ENCODE data around the gene SECTM1. TPM values are rescaled to one million over a fixed set of nuclear protein-coding genes. Genes with fewer than 3 reads are reported as not detected.

Gene SECTM1
- total and polyA plus RNA-seq, 5 experiments from 2014 or later, result 0.18 to 1.2 TPM; not detected in 3

DNA sequence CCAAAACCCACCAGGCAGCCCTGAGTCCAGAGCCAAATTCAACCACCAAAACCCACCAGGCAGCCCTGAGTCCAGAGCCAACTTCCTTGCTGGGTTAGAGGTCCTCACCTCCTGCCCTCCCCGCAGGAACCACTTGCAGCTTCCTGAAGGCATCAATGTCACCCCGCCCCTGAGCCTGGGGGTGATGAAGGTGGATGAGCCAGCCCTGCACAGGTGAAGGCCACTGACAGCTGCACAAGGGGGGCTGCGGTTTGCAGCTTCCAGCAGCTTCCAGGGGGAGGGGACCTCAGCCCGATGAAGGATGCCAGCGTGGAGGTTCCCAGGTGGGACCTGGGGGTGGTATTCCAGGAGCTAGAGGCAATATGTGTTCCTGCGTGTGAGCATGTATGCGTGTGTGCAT is 52.5 kb downstream of the SECTM1 start:
- H3K36me3 Mint-ChIP-seq, result no peaks in the 10 kb centered on the region
- no peaks in the 10 kb centered on the region for H3K9me3 Mint-ChIP-seq
- H3K4me1 Mint-ChIP-seq, result peaks cover 7 to 21% (median 12%) of the 10 kb centered on the region in 4 donors
- H3K4me3 Mint-ChIP-seq, result peak overlapping the region in 1 of 10 donors; percentile 26
- H3K27me3 Mint-ChIP-seq, result no peaks in the 10 kb centered on the region
- ATAC-seq (no peak), DNase-seq (no peak)
- H3K27ac Mint-ChIP-seq, result peak overlapping the region in 2 of 10 donors; percentile 16 to 46
- POLR2A ChIA-PET, result interaction anchor here (0.7 to 1.7 kb wide), 3 partner anchors 10 to 16 kb away, joined by 3 to 7 read pairs (median 6); no protein-coding TSS in a partner anchor

DNA sequence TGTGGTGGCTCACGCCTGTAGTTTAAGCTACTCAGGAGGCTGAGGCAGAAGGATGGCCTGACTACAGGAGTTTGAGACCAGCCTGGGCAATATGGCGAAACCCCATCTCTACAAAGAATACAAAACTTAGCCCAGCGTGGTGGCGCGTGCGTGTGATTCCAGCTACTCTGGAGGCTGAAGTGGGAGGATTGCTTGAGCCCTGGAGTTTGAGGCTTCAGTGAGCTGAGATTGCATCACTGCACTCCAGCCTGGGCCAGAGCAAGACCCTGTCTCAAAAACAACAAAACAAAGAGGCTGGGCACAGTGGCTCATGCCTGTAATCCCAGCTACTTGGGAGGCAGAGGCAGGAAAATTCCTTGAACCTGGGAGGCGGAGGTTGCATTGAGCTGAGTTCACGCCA is 53.0 kb downstream of the SECTM1 start:
- no peaks in the 10 kb centered on the region for H3K27me3 Mint-ChIP-seq
- no peak overlapping the region for H3K4me3 Mint-ChIP-seq
- POLR2A ChIA-PET, result interaction anchor here (0.5 to 1.7 kb wide), 5 partner anchors 9 to 46 kb away, joined by 3 to 7 read pairs (median 4); no protein-coding TSS in a partner anchor
- no peaks in the 10 kb centered on the region for H3K9me3 Mint-ChIP-seq
- DNase-seq (no peak), ATAC-seq (no peak)
- H3K4me1 Mint-ChIP-seq, result peaks cover 7 to 21% (median 12%) of the 10 kb centered on the region in 4 donors
- peak overlapping the region in 1 of 10 donors; percentile 7 for H3K27ac Mint-ChIP-seq
- no peaks in the 10 kb centered on the region for H3K36me3 Mint-ChIP-seq

DNA sequence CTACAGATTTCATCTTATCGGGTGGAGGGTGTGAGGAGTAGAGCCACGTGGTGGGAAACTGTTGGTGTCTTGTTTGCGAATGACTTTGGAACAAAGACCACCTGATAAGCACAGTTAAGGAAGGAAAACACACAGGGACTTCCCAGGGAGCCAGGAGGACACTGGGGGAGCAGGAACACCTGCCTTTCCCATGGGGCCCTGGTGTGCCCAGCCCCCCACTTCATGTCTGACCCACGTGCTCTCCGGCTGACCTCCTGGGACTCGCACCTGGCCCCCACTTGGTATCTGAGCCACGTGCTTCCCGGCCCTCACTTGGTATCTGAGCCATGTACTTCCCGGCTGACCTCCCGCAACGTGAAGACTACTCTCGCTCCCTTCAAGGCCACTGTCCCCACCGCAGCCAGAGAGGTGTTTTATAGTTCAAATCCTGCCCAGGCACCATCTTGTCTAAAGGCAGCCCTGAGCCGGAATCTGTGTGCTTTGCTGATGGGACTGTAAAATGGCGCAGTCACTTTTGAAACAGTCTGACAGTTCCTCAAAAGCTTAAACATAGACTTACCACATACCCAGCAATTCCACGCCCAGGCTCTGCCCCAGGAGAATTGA is 54.7 kb downstream of the SECTM1 start:
- Mint-ChIP-seq H3K27me3 (no peaks in the 10 kb centered on the region), H3K4me1 (peaks cover 7 to 27% (median 17%) of the 10 kb centered on the region in 4 donors), H3K9me3 (no peaks in the 10 kb centered on the region), H3K27ac (peak overlapping the region in 1 of 10 donors; percentile 81), H3K4me3 (no peak overlapping the region), H3K36me3 (no peaks in the 10 kb centered on the region)
- DNase-seq (no peak), ATAC-seq (no peak)
- POLR2A ChIA-PET, result no interaction called here

DNA sequence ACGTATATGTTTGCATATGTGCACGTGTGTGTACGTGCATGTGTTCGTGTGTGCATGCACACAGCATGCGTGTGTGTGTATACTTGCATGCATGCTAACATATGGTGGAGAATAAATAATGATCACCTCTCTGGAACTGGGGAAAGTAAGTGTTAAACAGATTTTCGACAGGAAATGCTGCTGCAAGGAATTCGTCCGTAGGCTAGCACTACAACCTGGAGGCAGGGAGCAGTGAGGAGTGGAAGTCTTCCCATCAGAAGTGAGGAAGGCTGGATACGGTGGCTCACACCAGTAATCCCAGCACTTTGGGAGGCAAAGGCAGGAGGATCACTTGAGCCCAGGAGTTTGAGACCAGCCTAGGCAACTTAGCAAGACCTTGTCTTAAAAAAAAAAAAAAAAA is 55.3 kb downstream of the SECTM1 start:
- DNase-seq (no peak), ATAC-seq (no peak)
- H3K9me3 Mint-ChIP-seq, result no peaks in the 10 kb centered on the region
- peaks cover 0 to 2% (median 0%) of the 10 kb centered on the region in 3 donors for H3K36me3 Mint-ChIP-seq
- peaks cover 5 to 27% (median 17%) of the 10 kb centered on the region in 4 donors for H3K4me1 Mint-ChIP-seq
- H3K27ac Mint-ChIP-seq, result no peak overlapping the region
- H3K27me3 Mint-ChIP-seq, result no peaks in the 10 kb centered on the region
- POLR2A ChIA-PET, result no interaction called here
- no peak overlapping the region for H3K4me3 Mint-ChIP-seq

DNA sequence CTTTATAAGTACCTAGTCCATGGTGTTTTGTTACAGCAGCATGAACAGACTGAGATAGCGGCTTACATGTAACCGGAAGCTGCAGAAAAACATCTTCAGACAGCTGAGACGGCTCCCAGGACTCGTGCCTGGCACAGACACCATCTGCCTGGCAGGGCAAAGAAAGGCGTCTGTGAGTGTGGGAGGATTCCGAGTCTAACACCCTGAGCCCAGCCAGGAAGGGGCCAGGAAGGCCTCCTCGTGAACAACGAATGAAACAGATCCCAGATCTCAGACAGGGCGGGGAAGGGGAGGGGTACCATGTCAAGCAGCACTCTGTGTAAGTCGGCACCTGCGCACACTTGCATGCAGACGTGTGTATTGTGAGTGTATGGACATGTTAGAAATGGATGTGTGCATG is 55.7 kb downstream of the SECTM1 start:
- Mint-ChIP-seq H3K36me3 (peaks cover 0 to 2% (median 0%) of the 10 kb centered on the region in 3 donors), H3K27ac (peak overlapping the region in 1 of 10 donors; percentile 79), H3K4me3 (no peak overlapping the region), H3K27me3 (no peaks in the 10 kb centered on the region), H3K4me1 (peaks cover 5 to 27% (median 17%) of the 10 kb centered on the region in 4 donors), H3K9me3 (no peaks in the 10 kb centered on the region)
- POLR2A ChIA-PET, result interaction anchor here (0.6 kb wide), 1 partner anchor 29 kb away, joined by 4 read pairs; no protein-coding TSS in a partner anchor
- no peak for DNase-seq
- ATAC-seq, result no peak

DNA sequence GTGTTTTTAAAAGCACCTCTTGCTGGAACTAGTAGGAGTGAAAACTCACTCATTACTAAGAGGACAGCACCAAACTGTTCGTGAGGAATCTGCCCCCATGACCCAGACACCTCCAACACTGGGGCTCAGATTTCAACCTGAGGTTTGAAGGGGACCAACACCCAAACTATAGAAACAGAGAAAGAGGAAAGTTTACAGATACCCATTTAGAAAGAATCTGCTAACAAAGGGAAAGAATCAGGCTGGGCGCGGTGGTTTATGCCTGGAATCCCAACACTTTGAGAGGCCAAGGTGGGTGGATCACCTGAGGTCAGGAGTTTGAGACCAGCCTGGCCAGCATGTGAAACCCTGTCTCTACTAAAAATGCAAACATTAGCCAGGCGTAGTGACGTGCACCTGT is 56.6 kb downstream of the SECTM1 start:
- Mint-ChIP-seq H3K4me1 (peaks cover 9 to 31% (median 24%) of the 10 kb centered on the region in 4 donors), H3K4me3 (no peak overlapping the region), H3K27ac (peak overlapping the region in 1 of 10 donors; percentile 66), H3K36me3 (peaks cover 2 to 8% (median 5%) of the 10 kb centered on the region in 3 donors), H3K9me3 (no peaks in the 10 kb centered on the region), H3K27me3 (no peaks in the 10 kb centered on the region)
- ATAC-seq, result no peak
- DNase-seq, result no peak
- POLR2A ChIA-PET, result no interaction called here

DNA sequence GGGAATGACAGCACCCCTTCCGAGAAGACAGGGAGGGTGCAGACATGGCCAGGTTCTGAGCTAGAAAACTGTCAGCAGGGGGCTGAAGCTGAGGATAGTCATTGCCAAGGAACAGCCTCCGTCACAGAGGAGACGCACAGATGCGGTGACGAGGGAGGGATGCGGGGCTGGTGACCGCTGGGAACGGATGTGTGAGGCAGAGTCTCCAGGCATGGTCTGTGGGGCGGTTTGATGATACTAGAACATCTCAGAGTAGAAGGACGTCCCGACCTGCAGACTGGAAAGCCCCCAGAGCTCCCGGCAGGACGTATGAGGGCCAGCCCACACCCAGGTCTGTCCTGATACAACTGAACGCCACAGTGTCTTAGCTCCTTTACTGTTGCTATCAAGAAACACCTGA is 58.2 kb downstream of the SECTM1 start:
- Mint-ChIP-seq H3K4me3 (peak overlapping the region in 5 of 10 donors; percentile 20 to 52 (median 30)), H3K9me3 (no peaks in the 10 kb centered on the region), H3K27me3 (no peaks in the 10 kb centered on the region), H3K4me1 (peaks cover 12 to 34% (median 27%) of the 10 kb centered on the region in 4 donors), H3K27ac (peak overlapping the region in 1 of 10 donors; percentile 75), H3K36me3 (peaks cover 5 to 22% (median 5%) of the 10 kb centered on the region in 3 donors)
- DNase-seq, result no peak
- POLR2A ChIA-PET, result interaction anchor here (1.3 to 6.7 kb wide), 3 partner anchors 17 to 23 kb away, joined by 9 to 50 read pairs (median 38); no protein-coding TSS in a partner anchor
- ATAC-seq, result no peak

DNA sequence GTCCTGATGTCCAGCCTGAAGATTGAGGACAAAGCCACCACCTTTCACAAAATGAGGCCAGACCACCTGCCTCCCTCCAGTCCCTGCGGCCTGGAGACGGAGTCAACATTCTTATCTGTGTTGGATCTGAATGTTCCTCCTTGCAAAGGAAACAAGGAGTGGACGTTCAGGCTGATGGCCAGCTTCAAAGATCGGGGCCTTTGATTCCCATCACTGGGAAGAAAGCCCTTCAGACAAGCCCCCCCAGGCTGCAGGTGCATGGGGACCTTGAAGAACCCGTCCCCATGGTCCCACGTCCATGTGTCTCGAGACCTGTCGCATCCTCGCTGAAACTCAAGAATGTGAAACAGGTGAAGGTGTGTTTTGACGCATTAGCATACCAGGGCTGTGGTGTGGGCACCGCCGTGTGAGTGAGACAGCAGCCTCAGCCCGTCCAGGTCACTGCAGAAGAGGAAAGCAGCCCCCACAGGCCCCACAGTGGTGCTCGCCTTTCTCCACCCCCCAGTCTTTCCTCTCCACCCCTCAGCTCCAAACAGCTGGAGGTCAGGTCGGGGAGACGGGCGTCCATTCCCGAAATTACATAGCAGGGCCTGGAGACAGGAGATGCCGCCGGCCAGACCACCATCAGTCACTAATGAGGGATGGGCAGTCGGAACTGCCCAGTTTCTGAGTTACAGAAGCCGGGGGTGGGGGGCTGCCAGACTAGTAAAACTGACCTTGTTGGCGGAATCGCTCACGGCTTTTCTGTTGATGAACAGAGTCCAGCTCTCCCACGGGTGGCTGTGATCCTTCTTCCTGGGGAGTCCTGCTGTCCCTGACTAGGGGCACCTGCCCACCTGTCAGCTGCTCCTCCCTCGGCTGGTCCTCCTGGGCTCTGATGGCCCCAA is 59.2 kb downstream of the SECTM1 start:
- POLR2A ChIA-PET, result interaction anchor here (0.6 to 6.7 kb wide), 11 partner anchors 9 to 223 kb away, joined by 3 to 50 read pairs (median 6); partner anchors contain the start of genes CD7 and SLC16A3
- DNase-seq (no peak), ATAC-seq (no peak)
- Mint-ChIP-seq H3K27me3 (no peaks in the 10 kb centered on the region), H3K9me3 (no peaks in the 10 kb centered on the region), H3K27ac (peak overlapping the region in 9 of 10 donors; percentile 48 to 99 (median 63)), H3K4me3 (peak overlapping the region; percentile 39 to 99 (median 78)), H3K4me1 (peaks cover 18 to 44% (median 37%) of the 10 kb centered on the region in 4 donors), H3K36me3 (peaks cover 5 to 30% (median 6%) of the 10 kb centered on the region in 3 donors)

DNA sequence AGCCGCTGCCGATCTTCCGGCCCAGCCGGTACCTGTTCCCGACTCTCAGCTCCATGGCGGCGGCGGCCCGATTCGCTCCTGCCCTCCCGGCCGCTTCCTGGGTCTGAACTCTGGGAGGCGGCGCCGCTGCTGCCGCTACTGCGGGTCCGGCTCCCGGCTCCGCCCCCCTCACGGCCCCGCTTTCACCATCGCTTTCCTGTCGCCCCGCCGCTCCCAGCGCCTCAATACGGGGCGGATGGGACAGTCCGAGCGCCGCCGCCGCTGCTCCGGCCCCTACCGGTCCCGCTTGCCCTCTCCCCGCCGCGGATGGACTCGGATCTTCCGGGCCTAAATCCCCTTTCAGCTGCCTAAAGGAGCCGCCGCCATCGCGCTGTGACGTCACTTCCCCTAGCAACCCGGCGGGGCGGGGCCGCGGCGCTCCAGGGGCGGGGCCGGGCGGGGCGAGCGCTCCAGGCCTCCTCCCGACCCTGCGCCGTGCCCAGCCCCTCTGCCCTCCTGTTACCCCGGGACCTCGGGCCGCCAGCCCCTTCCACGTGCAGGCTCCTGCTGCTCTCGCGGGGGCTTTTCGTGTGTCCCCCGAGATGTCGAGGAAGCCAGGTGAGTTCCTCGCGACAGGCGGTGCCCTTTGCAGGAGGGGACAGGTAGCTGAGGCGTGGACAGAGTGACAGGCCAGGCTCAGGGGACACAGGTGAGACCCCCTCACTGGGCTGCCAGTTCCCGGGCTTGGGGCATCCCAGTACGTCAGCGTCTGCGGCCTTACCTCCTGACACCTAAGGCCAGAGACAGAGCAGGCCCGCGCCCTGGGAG is 60.0 kb downstream of the SECTM1 start, which contains the start of gene CSNK1D:
Gene CSNK1D, minus strand, starts transcription at position 374 of the 807 bp plus-strand sequence. Its CDS starts 319 bp downstream, at position 55.
- peak; percentile 82 to 98 (median 92) for DNase-seq

DNA sequence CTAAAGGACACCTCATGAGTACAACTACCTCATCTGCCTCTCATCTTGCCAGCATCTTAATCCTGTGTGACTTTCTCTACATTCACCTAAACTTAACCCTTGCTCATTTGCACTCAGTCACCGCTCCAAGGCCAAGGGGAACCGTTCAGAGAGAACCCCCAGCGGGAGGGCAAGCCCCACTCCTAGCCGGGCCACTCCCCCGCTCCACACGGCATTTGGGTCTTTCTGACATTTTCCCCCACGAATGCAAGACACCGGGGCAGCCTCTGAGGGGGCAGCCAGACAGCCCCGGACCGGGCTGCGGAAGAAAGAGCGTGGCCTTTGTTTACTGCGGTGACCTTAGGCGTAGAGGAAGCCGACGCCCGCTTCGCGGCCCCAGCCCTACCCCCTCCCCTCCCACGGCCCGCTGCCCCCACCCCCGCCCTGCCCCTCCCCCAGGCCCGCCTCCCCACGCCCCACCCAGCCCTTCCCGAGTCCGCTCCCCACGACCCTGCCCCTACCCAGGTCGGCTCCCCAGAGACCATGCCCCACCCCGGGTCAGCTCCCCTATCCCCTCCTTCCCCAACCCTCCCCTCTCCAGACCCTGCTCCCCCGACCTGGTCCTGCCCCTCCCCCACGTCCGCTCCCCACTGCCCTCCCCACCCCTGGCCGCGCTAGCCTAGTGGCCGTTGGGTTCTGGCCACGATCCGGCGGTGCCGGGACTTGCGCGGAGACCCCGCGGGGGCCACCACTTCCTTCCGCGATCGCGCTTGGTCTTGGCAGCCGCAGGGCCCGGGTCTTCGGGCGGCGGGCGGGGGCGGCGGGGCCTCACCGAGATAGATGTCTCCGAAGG is 60.9 kb downstream of the SECTM1 start:
- ATAC-seq, result peak; percentile 26 to 29
- peaks cover 24 to 56% (median 53%) of the 10 kb centered on the region in 4 donors for H3K4me1 Mint-ChIP-seq
- peak overlapping the region; percentile 93 to 99 (median 99) for H3K27ac Mint-ChIP-seq
- peak in 8 of 10 donors; percentile 25 to 53 (median 40) for DNase-seq
- H3K9me3 Mint-ChIP-seq, result no peaks in the 10 kb centered on the region
- H3K36me3 Mint-ChIP-seq, result peaks cover 5 to 42% (median 6%) of the 10 kb centered on the region in 3 donors
- POLR2A ChIA-PET, result interaction anchor here (0.7 to 6.7 kb wide), 13 partner anchors 10 to 174 kb away, joined by 3 to 50 read pairs (median 6); partner anchors contain the start of genes CD7, FASN, OGFOD3 and SLC16A3
- H3K4me3 Mint-ChIP-seq, result peak overlapping the region; percentile 79 to 99 (median 96)
- H3K27me3 Mint-ChIP-seq, result no peaks in the 10 kb centered on the region

More for the DNA sequence above, 60.0 kb downstream of the SECTM1 start, which contains the start of gene CSNK1D:
- Mint-ChIP-seq H3K36me3 (peaks cover 5 to 38% (median 6%) of the 10 kb centered on the region in 3 donors), H3K27me3 (no peaks in the 10 kb centered on the region), H3K27ac (peak within 1 kb of the TSS; percentile 93 to 99 (median 99)), H3K4me1 (peaks cover 21 to 49% (median 45%) of the 10 kb centered on the region in 4 donors), H3K9me3 (no peaks in the 10 kb centered on the region), H3K4me3 (peak within 1 kb of the TSS; percentile 79 to 99 (median 96))
- POLR2A ChIA-PET, result interaction anchor here (0.6 to 6.7 kb wide), 15 partner anchors 10 to 175 kb away, joined by 3 to 50 read pairs (median 5); partner anchors contain the start of genes CD7, FASN, OGFOD3 and SLC16A3
- peak; percentile 74 to 79 for ATAC-seq

DNA sequence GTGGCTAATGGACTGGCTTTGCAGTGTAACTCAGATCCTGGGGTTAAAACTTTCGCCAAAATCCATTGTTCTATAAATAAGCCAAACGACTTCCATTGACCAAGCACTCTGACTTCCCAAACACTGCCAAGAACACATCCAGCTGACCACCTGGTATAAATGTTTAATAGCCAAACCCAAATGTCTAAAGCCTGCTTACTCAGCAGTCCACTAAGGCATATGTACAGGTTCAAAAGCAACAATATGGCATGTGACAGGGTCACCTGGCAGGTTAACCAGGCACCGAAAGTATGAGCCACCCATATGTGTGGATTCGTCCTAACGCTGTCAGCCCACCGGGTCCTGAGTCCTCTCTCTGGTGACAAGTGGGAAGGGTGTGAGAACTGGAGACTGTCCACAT is 62.2 kb downstream of the SECTM1 start:
- Mint-ChIP-seq H3K27ac (peak overlapping the region; percentile 86 to 99 (median 93)), H3K4me1 (peaks cover 30 to 66% (median 63%) of the 10 kb centered on the region in 4 donors), H3K36me3 (peaks cover 5 to 54% (median 6%) of the 10 kb centered on the region in 3 donors), H3K27me3 (no peaks in the 10 kb centered on the region), H3K4me3 (peak overlapping the region; percentile 79 to 99 (median 96)), H3K9me3 (no peaks in the 10 kb centered on the region)
- no peak for DNase-seq
- ATAC-seq, result no peak
- POLR2A ChIA-PET, result interaction anchor here (0.6 to 6.7 kb wide), 5 partner anchors 9 to 1815 kb away, joined by 3 to 50 read pairs (median 3); partner anchors contain the start of gene MRPL12
